GM19438 (cell line): ENCODE measurements around the gene GNB1L.
"Not testable (repeated sequence)": the region's sequence is repeated elsewhere in the genome, so short reads cannot be mapped to it uniquely, and the experiment has no call there.

Experiments used
- ATAC-seq: cut with Tn5 transposase; IDR thresholded peaks from one replicate; pipeline ENCODE4 v1.9.1; 2021; ENCODE audit warnings: low read depth; ENCODE audit not compliant: unreplicated experiment

GNB1L gene

GRCh38 chr22:19800306-19800705, 54.4 kb downstream of the GNB1L start:
- no peak for ATAC-seq

DNA sequence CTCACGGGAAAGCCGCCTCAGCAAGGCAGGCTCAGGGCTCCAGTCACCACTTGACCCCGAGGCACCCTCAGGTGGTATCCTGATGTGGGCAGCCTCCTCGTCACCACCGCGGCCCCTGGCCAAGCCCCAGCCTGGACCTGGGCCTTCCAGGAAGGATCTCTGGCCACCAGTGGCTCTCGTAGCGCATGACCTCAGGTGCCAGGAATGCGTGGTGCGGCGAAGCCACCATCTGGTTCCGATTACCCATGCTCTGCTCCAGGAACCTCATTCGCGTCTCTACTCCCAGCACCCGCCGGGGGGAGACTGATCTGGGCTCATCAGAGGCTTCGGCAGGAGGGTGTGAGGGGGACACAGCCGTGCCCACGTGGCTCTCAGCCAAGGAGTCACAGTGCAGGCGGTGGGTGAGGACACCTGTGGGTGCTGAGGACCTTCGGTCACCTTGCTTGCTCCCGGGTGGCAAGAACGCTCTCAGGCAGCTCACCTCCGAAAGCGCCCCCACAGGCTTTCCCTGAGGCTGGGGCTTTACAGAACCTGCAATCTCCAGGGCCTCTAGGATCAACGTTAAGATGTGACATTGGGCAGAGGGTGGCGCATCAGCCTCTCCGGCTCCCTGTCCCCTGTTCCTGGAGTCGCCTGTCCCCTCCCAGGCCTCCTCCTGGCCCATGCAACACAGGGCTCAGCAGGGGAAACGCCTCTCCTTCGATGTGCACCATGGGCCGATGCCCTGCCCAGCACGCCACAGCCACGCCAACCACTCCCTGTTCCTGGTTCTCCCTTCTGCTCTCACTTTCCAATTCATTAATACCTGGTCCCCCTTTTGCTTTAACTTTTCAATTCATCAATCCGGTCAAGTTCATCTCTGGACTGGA, 55.1 kb downstream of the GNB1L start:
- no peak for ATAC-seq

DNA sequence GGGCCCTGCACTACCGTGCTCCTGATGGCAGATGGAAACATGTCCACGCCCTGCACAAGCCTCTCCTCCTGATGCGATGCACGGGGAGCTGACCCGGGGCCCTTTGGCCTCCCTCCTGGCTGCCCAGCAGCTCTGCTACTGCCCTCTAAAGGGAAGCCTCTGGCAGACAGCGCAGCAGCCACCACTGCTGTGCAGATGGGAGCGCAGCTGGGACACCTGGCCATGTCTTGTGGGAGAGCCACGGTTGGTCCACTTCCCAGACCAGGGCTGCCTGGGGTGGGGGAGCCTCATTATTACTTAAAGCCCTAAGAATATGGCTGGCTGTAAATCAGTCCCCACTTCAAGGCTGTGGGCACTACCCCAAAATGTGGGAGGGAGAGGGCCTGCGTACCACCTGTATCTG, 55.8 kb downstream of the GNB1L start:
- no peak for ATAC-seq

DNA sequence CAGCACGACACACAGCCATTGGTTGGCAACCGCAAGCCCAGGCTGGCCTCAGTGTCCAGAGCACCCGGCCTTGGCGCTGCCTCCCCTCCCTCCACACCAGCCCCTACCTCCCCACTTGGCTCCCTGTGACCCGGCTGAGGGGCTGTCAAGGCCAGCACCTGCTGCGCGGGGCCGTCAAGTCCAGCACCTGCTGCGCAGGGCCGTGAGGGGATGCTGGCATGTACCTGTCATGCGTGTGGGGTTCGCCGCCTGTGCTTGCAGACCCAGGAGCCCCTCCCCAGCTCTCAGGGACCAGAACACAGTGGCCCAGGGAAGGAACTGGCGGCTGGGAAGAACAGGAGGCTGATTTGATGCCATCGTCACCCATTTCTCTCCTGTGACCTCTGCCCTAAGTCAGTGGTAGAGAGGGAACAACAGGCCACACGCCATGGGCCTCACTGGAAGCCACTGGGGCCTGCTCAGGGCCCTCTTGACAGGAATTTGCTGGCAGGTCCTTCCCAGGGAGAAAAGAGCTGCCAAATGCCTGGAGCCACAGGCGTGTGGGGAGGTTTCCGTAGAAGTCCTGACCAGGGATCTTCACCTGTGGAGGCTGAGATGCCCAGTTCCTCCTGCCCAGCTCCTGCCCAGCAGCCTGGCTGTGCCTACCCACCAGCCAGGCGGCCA, 56.5 kb downstream of the GNB1L start:
- ATAC-seq = no peak

DNA sequence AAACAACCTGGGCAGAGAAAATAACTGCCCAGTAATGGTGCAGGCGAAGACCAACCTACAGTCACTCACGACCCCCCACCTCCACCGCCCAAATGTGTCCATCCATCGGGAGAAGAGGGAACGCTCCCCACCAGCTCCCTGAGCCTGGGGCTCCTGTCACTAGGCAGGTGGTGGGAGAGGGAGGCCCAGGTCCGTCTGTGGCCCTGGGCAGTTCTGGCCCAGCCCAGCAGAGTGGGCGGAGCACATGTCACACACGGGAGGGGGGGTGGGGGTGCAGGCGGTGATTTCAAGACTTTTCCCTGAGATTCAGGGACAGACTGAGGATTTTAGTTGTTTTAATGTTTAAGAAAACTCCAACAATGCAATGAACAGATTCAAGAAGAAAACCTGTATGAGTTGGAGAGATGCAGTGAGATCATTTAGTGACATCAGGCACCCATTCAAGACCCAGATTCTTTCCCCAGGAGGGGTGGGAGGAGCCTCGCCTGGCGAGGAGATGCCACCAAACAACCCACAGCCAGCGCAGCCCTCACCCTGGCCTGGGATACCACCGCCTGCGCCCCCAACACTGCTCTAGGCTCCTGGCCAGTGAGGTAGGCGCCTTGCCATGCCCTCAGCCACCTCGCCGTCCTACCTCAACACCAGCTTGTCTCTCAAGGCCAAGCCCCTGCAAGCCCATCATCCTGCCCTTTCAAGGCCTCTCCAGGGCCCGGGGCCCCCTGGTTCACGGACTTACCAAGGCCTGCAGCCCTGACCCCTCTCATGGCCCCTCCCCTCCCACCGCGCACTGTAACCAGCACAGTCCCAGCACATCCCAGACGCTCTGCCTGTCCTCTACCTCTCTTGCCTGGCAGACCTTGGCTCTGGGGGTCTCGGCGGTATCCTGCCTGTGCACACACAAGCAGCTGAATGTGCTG, 57.3 kb downstream of the GNB1L start:
- no peak for ATAC-seq

GRCh38 chr22:19796160-19796559, 58.5 kb downstream of the GNB1L start:
- ATAC-seq = no peak

DNA sequence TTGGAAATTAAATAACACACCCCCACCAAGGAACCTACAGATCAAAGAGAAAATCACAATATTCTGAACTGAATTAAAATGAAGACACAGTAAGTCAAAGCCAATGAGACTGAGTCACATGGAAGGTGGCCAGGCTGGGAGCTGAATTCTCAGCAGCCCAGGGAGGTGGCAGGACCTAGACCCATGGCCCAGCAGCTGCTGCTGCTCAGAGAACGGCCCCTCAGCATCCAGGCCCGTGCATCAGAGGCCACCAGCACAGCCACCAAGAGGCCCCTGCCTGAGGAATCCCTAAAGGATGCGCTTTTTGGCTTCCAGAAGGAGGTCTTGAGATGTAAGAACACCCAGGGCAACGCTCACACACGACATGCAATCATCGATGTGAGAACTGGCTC, 59.1 kb downstream of the GNB1L start:
- no peak for ATAC-seq

DNA sequence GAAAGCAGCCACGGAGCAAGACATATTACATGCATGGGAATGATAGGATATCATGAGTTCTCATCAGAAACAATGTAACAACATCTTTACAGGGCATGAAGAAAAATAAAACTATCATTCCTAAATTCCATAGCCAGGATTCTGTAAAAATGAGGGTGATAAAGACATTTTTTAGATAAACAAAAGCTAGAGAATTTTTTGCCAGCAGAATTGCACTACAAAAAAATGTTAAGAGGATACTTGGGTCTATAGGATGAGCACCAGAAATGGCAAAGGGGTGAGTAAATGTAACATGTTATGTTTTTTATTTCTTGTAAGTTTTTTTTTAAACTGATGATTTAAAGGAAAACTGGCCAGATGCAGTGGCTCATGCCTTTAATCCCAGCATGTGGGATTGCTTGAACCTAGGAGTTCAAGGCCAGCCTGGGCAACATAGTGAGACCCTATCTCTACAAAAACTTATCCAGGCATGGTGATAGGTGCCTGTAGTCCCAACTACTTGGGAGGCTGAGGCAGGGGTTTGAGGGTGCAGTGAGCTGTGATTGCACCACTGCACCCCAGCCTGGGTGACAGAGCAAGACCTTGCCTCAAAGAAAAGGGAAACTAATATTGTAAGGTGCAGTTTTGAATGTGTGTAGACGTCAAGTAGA, 60.9 kb downstream of the GNB1L start:
- no peak for ATAC-seq

DNA sequence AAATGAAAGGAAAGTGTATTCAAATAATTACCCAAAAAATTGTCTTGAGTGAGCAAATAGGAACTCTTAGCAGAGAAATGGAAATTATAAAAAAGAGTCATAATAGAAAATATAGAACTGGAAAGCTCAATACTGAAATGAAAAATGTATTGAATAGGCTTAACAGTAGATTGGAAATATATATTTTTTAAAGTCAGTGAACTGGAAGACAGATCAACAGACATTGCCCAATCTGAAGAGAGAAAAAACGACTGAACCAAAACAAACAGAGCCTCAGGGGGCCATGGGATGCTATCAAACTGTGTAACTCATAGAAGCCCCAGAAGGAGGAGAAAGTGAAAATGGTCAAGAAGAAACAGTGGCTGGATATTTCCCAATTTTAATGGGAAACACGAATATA, 61.5 kb downstream of the GNB1L start:
- ATAC-seq = no peak

DNA sequence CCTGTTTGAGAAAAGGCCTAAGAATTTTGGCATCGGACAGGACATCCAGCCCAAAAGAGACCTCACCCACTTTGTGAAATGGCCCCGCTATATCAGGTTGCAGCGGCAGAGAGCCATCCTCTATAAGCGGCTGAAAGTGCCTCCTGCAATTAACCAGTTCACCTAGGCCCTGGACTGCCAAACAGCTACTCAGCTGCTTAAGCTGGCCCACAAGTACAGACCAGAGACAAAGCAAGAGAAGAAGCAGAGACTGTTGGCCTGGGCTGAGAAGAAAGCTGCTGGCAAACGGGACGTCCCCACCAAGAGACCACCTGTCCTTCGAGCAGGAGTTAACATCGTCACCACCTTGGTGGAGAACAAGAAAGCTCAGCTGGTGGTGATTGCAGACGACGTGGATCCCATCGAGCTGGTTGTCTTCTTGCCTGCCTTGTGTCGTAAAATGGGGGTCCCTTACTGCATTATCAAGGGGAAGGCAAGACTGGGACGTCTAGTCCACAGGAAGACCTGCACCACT, 62.2 kb downstream of the GNB1L start:
- ATAC-seq = not testable (repeated sequence)

GRCh38 chr22:19791894-19792293, 62.8 kb downstream of the GNB1L start:
- no peak for ATAC-seq

DNA sequence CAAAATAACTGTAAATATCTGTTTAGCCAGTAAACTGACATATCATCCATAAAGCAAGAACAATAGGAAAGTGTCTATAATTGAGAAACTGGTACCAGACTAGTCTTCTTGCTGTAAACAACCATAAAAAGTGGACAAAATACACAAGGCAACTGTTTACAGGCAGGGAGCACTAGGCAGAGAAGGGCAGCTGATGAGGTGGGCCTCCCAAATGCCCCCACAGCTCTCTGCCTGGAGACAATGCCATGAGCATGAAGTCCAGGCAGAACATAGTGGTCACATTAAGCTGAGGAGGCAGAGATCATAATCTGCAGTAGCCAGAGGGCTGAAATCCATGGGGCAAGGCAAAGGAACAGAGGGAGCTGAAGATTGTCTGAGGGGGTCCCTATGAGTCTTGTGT, 63.4 kb downstream of the GNB1L start:
- ATAC-seq = no peak

DNA sequence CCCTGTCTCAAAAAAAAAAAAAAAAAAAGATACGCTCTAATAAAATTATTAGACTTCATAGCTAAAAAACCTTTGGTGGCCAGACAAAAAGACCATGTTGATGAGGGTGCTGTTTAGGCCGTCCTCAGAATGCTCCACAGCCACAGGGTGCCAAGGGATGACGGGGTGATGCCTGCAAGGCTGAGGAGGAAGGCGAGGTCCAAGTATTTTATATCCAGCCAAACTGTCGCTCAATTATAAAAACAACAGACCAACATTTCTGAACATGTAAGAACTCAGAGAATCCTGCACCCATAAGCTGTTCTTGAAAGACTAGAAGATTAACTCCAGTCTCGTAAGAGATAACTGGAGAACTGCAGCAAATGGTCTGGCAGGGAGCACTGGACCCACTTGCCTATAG, 64.8 kb downstream of the GNB1L start:
- no peak for ATAC-seq

- no peak for ATAC-seq
These were observed 65.3 kb downstream of the GNB1L start for GRCh38 chr22:19789406-19789805.

- no peak for ATAC-seq
These were observed 65.9 kb downstream of the GNB1L start for GRCh38 chr22:19788661-19789225.

GRCh38 chr22:19787849-19788141, 66.9 kb downstream of the GNB1L start:
- no peak for ATAC-seq

DNA sequence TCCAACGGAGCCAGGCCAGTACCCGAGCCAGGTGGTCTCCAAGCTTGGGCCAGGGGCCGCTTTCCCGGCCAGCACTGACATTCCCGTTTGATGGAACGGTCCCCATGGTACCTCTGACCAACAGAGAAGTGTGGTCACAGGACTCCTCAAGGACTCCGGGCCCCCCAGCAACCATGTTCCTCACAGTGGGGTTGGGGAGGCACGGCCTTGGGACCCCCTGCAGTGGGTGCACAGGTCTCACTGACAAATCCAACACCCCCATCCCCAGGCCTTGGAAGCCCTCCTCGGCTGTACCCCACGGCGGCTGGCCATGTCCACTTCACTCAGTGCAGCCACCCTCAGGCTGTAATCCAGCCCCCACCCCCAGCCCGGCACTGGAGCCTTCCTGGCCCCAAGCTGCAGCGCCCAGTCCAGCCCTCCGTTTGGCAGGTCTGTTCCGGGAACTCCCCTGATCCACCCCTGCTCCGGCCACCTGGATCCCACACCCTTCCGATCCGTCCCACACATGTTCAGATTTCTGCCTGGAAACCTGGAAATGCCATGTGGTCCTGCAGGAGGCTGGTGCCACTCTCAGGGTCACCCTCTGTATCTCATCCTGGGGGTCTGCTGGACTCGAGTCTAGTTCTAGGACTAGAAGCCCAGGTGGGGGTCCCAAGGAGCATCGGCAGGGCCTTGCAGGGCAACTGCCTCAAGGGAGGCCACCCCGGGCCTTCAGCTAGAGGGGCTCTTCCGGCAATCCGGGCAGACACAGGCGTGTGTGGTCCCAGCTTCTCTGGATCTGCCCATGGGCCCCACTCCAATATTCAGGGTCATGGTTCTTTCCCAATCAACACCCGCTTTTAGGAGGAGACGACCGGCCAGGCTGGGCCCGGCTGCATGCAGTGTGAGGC, 67.5 kb downstream of the GNB1L start:
- no peak for ATAC-seq

- no peak for ATAC-seq
These were observed 68.4 kb downstream of the GNB1L start for GRCh38 chr22:19786264-19786585.

DNA sequence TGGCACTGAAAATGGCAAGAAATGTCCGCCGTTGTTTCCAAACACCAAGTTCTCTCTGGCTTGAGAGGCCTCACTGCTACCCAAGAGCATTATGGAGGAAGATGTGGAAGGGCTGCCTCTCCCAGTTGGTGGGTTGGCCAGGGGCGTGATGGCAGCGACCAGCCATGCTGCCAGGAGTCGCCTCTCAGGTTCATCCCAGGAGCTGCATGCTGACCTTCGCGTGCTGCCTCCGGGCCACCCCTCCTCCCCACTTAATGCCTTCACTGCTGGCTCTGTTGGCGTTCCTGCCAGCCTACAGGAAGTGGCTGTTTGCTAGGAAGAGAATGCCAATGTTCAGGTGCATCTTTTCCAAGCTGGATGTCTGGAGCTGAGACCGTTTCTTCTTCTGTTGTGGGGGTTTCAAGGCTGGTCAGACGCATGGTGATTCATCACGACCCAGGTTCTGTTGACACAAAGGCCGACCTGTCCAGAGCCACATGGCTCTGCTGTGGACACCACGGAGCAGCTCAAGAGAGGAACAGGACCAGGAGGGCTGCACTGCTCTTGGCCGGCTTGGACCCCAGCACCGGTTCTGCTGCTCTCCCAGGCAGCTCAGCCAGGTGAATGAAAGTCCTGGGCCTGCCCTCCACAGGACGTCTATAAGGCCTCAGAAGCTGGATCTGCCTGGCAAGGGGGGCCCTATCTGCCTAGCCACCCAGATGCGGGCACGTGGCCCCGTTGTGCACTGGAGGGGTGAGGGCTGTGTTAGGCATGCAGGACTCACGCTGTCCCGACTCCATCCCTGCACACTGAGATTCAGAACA, 69.0 kb downstream of the GNB1L start:
- no peak for ATAC-seq
